ENCODE measurements around the gene ASPA.

DNA sequence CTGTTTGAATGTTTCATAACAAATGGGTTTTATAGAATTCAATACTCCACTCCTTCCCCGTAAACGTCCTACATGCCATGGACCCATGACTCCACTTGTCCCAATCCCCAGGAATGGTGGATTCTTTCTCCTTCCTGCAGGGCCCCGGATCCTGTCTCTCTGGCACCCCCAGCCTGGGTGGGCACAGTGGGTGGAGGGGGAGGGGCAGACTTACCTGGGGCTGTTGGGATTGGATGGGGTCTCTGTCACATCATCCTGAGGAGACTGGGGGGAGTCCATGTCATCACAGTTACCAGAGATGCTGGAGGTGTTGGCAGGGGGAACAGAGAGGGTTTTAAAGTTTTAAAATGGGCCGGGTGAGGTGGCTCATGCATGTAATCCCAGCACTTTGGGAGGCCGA is 68.6 kb downstream of the ASPA start:
- TF ChIP-seq, protein P1, sequence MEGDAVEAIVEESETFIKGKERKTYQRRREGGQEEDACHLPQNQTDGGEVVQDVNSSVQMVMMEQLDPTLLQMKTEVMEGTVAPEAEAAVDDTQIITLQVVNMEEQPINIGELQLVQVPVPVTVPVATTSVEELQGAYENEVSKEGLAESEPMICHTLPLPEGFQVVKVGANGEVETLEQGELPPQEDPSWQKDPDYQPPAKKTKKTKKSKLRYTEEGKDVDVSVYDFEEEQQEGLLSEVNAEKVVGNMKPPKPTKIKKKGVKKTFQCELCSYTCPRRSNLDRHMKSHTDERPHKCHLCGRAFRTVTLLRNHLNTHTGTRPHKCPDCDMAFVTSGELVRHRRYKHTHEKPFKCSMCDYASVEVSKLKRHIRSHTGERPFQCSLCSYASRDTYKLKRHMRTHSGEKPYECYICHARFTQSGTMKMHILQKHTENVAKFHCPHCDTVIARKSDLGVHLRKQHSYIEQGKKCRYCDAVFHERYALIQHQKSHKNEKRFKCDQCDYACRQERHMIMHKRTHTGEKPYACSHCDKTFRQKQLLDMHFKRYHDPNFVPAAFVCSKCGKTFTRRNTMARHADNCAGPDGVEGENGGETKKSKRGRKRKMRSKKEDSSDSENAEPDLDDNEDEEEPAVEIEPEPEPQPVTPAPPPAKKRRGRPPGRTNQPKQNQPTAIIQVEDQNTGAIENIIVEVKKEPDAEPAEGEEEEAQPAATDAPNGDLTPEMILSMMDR (IDR thresholded peaks at IDR 0.05) = no peak
- no peak for TF ChIP-seq POLR2AphosphoS5 (IDR thresholded peaks at IDR 0.05)
